ENCODE results near the gene NRP1.

NRP1 gene

GRCh38 chr10:33370434-33370930 lies 36.0 kb upstream of the NRP1 start:
- Histone ChIP-seq H3K9me3 (no peaks in the 10 kb centered on the region), H3K36me3 (no peaks in the 10 kb centered on the region), H3K27ac (no peak overlapping the region), H3K4me3 (ENCODE audit: low read depth in 1 of 2, low read length in 1 of 2) (no peak overlapping the region), H3K27me3 (no peaks in the 10 kb centered on the region), H3K4me1 (ENCODE audit: control insufficient read depth in 1 of 2, insufficient read depth in 1 of 2, low read depth in 1 of 2, low read length in 1 of 2) (no peaks in the 10 kb centered on the region)
- TF ChIP-seq CTCF (IDR thresholded peaks at IDR 0.05) = no peak

GRCh38 chr10:33368086-33368485 lies 33.6 kb upstream of the NRP1 start:
- Histone ChIP-seq H3K4me1 (ENCODE audit: control insufficient read depth in 1 of 2, insufficient read depth in 1 of 2, low read depth in 1 of 2, low read length in 1 of 2) (no peaks in the 10 kb centered on the region), H3K4me3 (ENCODE audit: low read depth in 1 of 2, low read length in 1 of 2) (no peak overlapping the region)

DNA sequence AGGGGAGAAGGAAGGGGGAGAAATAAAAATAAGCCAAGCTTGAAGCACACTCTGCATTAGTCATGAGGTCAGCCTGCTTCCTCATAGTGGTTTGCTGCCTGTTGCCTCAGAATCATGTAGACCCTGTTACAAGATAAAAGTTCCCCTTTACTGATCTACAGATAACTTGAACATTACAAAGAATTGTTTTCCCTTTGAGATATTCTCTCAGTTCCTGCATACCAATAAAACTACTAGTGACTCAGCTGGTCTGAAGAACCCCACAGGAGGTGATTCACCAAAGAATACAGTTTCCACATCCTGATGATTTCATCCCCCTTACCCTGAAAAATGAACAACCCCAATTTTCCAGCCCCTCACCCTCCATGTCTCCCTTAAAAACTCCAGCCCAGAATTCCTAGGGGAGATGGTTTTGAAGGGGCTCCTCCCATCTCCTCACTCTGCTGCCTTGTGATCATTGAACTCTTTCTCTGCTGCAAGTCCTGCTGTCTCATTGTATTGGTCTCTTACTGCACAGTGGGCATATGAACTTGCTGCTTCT lies 31.5 kb upstream of the NRP1 start:
- Histone ChIP-seq H3K9me3 (no peaks in the 10 kb centered on the region), H3K36me3 (no peaks in the 10 kb centered on the region), H3K4me3 (ENCODE audit: low read depth in 1 of 2, low read length in 1 of 2) (no peak overlapping the region), H3K27ac (no peak overlapping the region), H3K4me1 (ENCODE audit: control insufficient read depth in 1 of 2, insufficient read depth in 1 of 2, low read depth in 1 of 2, low read length in 1 of 2) (no peaks in the 10 kb centered on the region), H3K27me3 (no peaks in the 10 kb centered on the region)
- no peak for TF ChIP-seq CTCF (IDR thresholded peaks at IDR 0.05)

More at GRCh38 chr10:33368086-33368485, 33.6 kb upstream of the NRP1 start:
- no peaks in the 10 kb centered on the region for H3K27me3 ChIP-seq
- no peaks in the 10 kb centered on the region for H3K36me3 ChIP-seq
- no peak overlapping the region for H3K27ac ChIP-seq
- no peaks in the 10 kb centered on the region for H3K9me3 ChIP-seq
- no peak for TF ChIP-seq CTCF (IDR thresholded peaks at IDR 0.05)

DNA sequence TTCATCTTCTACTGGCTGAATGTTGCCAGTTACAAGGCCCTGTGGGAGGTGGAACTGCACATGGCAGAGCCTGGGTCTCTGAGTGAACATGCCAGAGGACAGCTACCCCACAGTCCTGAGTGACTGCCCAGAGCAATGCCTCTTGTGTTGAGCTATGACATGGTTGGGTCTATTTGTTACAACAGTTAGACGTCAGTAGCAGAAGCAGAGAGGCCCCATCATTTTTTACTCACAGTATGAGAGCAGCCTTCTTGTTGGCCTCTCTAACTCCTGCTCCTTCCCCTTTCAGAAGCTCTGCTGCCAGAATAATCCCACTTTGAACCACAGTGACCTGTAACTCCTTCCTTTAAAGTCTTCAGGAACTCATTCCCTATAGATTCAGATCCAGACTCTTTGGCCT lies 30.8 kb upstream of the NRP1 start:
- Histone ChIP-seq H3K27ac (no peak overlapping the region), H3K4me3 (ENCODE audit: low read depth in 1 of 2, low read length in 1 of 2) (no peak overlapping the region), H3K9me3 (no peaks in the 10 kb centered on the region), H3K4me1 (ENCODE audit: control insufficient read depth in 1 of 2, insufficient read depth in 1 of 2, low read depth in 1 of 2, low read length in 1 of 2) (no peaks in the 10 kb centered on the region), H3K36me3 (no peaks in the 10 kb centered on the region), H3K27me3 (no peaks in the 10 kb centered on the region)
- TF ChIP-seq CTCF (IDR thresholded peaks at IDR 0.05) = no peak

- Histone ChIP-seq H3K9me3 (no peaks in the 10 kb centered on the region), H3K4me3 (ENCODE audit: low read depth in 1 of 2, low read length in 1 of 2) (no peak overlapping the region), H3K4me1 (ENCODE audit: control insufficient read depth in 1 of 2, insufficient read depth in 1 of 2, low read depth in 1 of 2, low read length in 1 of 2) (no peaks in the 10 kb centered on the region), H3K36me3 (no peaks in the 10 kb centered on the region), H3K27me3 (no peaks in the 10 kb centered on the region), H3K27ac (no peak overlapping the region)
- no peak for TF ChIP-seq CTCF (IDR thresholded peaks at IDR 0.05)
These were observed 28.6 kb upstream of the NRP1 start for GRCh38 chr10:33363106-33363505.

All from neutrophil (primary cell).